Neural progenitor cell (in vitro differentiated cells): ENCODE results near the gene SARM1. TPM values are rescaled to one million over a fixed set of nuclear protein-coding genes. Genes with fewer than 3 reads are reported as not detected.

Experiments used
- DNase-seq: peaks from one replicate; pipeline ENCODE4 v3.0.0-alpha.2; 2016; ENCODE audit warnings: low spot score
- H2AFZ ChIP-seq: fragments of 200-600 bp; sonication (generic); replicated peaks from 2 replicates; pipeline ENCODE4 v1.6.1; 2016; ENCODE audit warnings: antibody characterized with exemption
- H3F3A ChIP-seq: fragments of 200-600 bp; sonication (generic); 2 replicates; pipeline ENCODE4 v1.6.1; 2016; ENCODE audit warnings: antibody characterized with exemption, low read depth
- H3K27ac ChIP-seq: fragments of 200-600 bp; sonication (generic); 2 replicates; pipeline ENCODE4 v1.5.1; 2016; ENCODE audit warnings: mild to moderate bottlenecking
- H3K27me3 ChIP-seq: fragments of 200-600 bp; sonication (generic); 2 replicates; pipeline ENCODE4 v1.6.1; 2016; ENCODE audit warnings: mild to moderate bottlenecking, moderate library complexity
- H3K36me3 ChIP-seq: fragments of 200-600 bp; sonication (generic); 2 replicates; pipeline ENCODE4 v1.5.1; 2016
- H3K4me1 ChIP-seq: fragments of 200-600 bp; sonication (generic); 2 replicates; pipeline ENCODE4 v1.6.1; 2016; ENCODE audit warnings: mixed run types
- H3K4me2 ChIP-seq: fragments of 200-600 bp; sonication (generic); 2 replicates; pipeline ENCODE4 v1.6.1; 2016
- H3K4me3 ChIP-seq: fragments of 200-600 bp; sonication (generic); 2 replicates; pipeline ENCODE4 v1.5.1; 2016
- H3K79me2 ChIP-seq: fragments of 200-600 bp; sonication (generic); 2 replicates; pipeline ENCODE4 v1.6.1; 2016; ENCODE audit warnings: low read depth
- H3K9ac ChIP-seq: fragments of 200-600 bp; sonication (generic); 2 replicates; pipeline ENCODE4 v1.6.1; 2016
- H3K9me3 ChIP-seq: fragments of 200-600 bp; sonication (generic); 2 replicates; pipeline ENCODE4 v1.5.1; 2016; ENCODE audit warnings: low read depth
- H4K20me1 ChIP-seq: fragments of 200-600 bp; sonication (generic); 2 replicates; pipeline ENCODE4 v1.6.1; 2016; ENCODE audit warnings: low read depth
- H3K27ac Mint-ChIP-seq: 3 replicates; pipeline ENCODE4 v1.8.0; 2021; ENCODE audit warnings: mixed read lengths
- H3K27me3 Mint-ChIP-seq: 2 replicates; pipeline ENCODE4 v1.8.0; 2022; ENCODE audit warnings: low read depth, mild to moderate bottlenecking, inconsistent platforms, moderate library complexity, mixed read lengths; ENCODE audit not compliant: insufficient read depth
- H3K36me3 Mint-ChIP-seq: 3 replicates; pipeline ENCODE4 v1.8.0; 2021; ENCODE audit warnings: mixed read lengths
- H3K4me1 Mint-ChIP-seq: 3 replicates; pipeline ENCODE4 v1.8.0; 2021; ENCODE audit warnings: mixed read lengths
- H3K4me3 Mint-ChIP-seq: 3 replicates; pipeline ENCODE4 v1.8.0; 2021; ENCODE audit warnings: mild to moderate bottlenecking, moderate library complexity, mixed read lengths
- H3K9me3 Mint-ChIP-seq: 3 replicates; pipeline ENCODE4 v1.8.0; 2020; ENCODE audit warnings: mixed read lengths
- EZH2 ChIP-seq: fragments of 200-600 bp; sonication (generic); IDR thresholded peaks from 2 replicates; pipeline ENCODE4 v1.6.1; 2017; ENCODE audit warnings: antibody characterized with exemption, mild to moderate bottlenecking, moderate library complexity
- EZH2phosphoT487 ChIP-seq: fragments of 200-600 bp; sonication (generic); IDR thresholded peaks from 2 replicates; pipeline ENCODE4 v1.6.1; 2017; ENCODE audit warnings: antibody characterized with exemption
- total RNA-seq: library from RNA; depleted of rRNA; stranded (reverse); fragments of >200 nt; gene quantifications from 2 replicates; pipeline ENCODE4 v1.2.3, GENCODE V29; 2015; ENCODE audit warnings: low replicate concordance
- TF ChIP-seq, protein P1 (sequence below): fragments of 200-600 bp; sonication (generic); IDR thresholded peaks from 2 replicates; pipeline ENCODE4 v1.5.1; 2017; ENCODE audit warnings: antibody characterized with exemption, mild to moderate bottlenecking

The SARM1 gene
- total RNA-seq, 1 donor from 2014 or later: 3.1 TPM

DNA sequence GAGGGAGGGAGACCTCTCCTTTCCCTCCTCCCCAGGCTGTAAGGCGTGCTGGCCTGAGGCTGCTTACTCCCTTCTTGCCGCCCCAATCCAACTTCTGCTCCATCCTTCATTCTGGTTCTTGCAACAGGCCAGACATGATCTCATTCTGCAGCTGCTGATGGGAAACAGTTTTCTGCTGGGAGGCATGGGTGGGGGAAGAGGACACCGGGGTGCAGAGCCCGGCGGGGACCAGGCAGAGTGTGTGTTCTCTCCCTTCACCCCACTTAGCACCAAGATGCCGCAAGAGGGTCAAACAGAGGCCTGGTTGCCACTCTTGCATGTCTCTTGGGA is 1.4 kb downstream of the SARM1 start:
- Mint-ChIP-seq H3K27me3 (peaks cover 7% of the 10 kb centered on the region), H3K4me3 (peak overlapping the region; percentile 88), H3K4me1 (peaks cover 32% of the 10 kb centered on the region), H3K9me3 (no peaks in the 10 kb centered on the region), H3K27ac (no peak overlapping the region), H3K36me3 (peaks cover 8% of the 10 kb centered on the region)
- peak overlapping the region; percentile 96 for H3K4me2 ChIP-seq
- no peaks in the 10 kb centered on the region for H3K79me2 ChIP-seq
- TF ChIP-seq EZH2phosphoT487: no peak
- no peak for TF ChIP-seq EZH2
- TF ChIP-seq, protein P1, sequence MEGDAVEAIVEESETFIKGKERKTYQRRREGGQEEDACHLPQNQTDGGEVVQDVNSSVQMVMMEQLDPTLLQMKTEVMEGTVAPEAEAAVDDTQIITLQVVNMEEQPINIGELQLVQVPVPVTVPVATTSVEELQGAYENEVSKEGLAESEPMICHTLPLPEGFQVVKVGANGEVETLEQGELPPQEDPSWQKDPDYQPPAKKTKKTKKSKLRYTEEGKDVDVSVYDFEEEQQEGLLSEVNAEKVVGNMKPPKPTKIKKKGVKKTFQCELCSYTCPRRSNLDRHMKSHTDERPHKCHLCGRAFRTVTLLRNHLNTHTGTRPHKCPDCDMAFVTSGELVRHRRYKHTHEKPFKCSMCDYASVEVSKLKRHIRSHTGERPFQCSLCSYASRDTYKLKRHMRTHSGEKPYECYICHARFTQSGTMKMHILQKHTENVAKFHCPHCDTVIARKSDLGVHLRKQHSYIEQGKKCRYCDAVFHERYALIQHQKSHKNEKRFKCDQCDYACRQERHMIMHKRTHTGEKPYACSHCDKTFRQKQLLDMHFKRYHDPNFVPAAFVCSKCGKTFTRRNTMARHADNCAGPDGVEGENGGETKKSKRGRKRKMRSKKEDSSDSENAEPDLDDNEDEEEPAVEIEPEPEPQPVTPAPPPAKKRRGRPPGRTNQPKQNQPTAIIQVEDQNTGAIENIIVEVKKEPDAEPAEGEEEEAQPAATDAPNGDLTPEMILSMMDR: no peak
- H3K27me3 ChIP-seq: peaks cover 40% of the 10 kb centered on the region
- H3K4me3 ChIP-seq: peak overlapping the region; percentile 66
- peaks cover 37% of the 10 kb centered on the region for H4K20me1 ChIP-seq
- H2AFZ ChIP-seq: no peak overlapping the region
- H3K4me1 ChIP-seq: peaks cover 13% of the 10 kb centered on the region
- no peaks in the 10 kb centered on the region for H3K9me3 ChIP-seq
- H3K9ac ChIP-seq: no peak overlapping the region
- no peaks in the 10 kb centered on the region for H3K36me3 ChIP-seq
- no peak overlapping the region for H3K27ac ChIP-seq
- DNase-seq: no peak
- peaks cover 39% of the 10 kb centered on the region for H3F3A ChIP-seq

DNA sequence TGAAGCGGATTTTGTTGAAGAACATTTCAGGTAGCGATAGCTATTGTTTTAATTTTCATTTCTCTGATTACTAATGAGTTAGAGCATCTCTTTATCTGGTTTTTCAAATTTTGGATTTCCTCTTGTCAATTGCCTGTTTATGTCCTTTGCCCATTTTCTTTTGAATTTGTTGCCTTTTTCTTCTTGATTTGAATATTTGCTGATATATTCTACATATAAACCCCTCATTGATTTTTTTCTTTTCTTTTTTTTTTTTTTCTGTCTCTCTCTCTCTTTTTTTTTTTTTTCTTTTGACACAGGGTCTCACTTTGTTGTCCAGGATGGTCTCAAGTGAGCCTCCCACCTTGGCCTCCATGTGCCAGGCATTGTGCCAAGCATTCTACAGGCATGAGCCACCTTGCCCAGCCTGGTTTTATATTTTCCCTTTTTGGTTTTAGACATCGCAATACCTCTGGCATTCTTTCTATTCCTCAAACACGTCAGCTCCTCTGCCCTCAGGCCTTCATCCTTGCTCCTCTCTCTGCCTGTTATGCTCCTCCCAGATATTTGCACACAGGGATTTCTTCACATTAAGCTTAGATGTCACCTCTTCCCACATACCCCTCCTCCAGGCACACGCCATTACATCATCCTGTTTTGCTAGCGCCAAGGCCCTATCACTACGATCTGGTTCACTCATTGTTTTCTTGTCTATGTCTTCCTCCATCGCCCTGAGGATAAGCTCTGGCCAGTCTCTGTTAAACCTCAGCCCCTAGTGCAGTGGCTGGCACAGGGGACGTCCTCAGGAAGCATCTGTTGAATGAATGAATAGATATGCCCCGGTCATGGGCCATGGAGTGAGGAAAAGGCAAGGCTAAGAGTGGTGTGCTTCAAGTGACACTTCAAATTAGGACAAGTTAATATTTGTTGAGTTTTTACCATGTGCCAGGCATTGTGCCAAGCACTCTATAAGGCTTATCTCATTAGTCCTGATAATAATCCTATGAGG is 8.6 kb downstream of the SARM1 start:
- Histone ChIP-seq H3K4me3 (no peak overlapping the region), H3K79me2 (no peaks in the 10 kb centered on the region), H3F3A (peaks cover 12% of the 10 kb centered on the region), H3K4me2 (no peak overlapping the region), H3K27me3 (peaks cover 75% of the 10 kb centered on the region), H3K9me3 (no peaks in the 10 kb centered on the region), H3K9ac (no peak overlapping the region), H3K27ac (no peak overlapping the region), H2AFZ (no peak overlapping the region), H3K4me1 (no peaks in the 10 kb centered on the region), H3K36me3 (no peaks in the 10 kb centered on the region), H4K20me1 (peaks cover 47% of the 10 kb centered on the region)
- no peak overlapping the region for H3K4me3 Mint-ChIP-seq
- peaks cover 4% of the 10 kb centered on the region for H3K27me3 Mint-ChIP-seq
- no peaks in the 10 kb centered on the region for H3K4me1 Mint-ChIP-seq
- no peak for TF ChIP-seq EZH2phosphoT487
- no peak for TF ChIP-seq EZH2
- peaks cover 11% of the 10 kb centered on the region for H3K36me3 Mint-ChIP-seq
- DNase-seq: no peak
- no peaks in the 10 kb centered on the region for H3K9me3 Mint-ChIP-seq
- no peak overlapping the region for H3K27ac Mint-ChIP-seq

DNA sequence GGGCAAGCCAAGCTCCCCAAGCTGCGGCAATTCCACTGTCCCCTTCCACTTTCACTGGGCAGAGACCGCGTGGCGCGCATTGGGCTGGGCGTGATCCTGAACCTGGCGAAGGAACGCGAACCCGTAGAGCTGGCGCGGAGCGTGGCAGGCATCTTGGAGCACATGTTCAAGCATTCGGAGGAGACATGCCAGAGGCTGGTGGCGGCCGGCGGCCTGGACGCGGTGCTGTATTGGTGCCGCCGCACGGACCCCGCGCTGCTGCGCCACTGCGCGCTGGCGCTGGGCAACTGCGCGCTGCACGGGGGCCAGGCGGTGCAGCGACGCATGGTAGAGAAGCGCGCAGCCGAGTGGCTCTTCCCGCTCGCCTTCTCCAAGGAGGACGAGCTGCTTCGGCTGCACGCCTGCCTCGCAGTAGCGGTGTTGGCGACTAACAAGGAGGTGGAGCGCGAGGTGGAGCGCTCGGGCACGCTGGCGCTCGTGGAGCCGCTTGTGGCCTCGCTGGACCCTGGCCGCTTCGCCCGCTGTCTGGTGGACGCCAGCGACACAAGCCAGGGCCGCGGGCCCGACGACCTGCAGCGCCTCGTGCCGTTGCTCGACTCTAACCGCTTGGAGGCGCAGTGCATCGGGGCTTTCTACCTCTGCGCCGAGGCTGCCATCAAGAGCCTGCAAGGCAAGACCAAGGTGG is 9.8 kb downstream of the SARM1 start:
- Histone ChIP-seq H3K4me1 (no peaks in the 10 kb centered on the region), H3K79me2 (no peaks in the 10 kb centered on the region), H3K9me3 (no peaks in the 10 kb centered on the region), H3K4me2 (peak overlapping the region; percentile 76), H2AFZ (peak overlapping the region; percentile 75), H3K36me3 (no peaks in the 10 kb centered on the region), H3K27ac (no peak overlapping the region), H3K9ac (no peak overlapping the region), H4K20me1 (peaks cover 55% of the 10 kb centered on the region), H3K27me3 (peaks cover 80% of the 10 kb centered on the region), H3F3A (peaks cover 12% of the 10 kb centered on the region), H3K4me3 (peak overlapping the region; percentile 34)
- Mint-ChIP-seq H3K27me3 (peaks cover 4% of the 10 kb centered on the region), H3K36me3 (peaks cover 11% of the 10 kb centered on the region), H3K27ac (no peak overlapping the region), H3K4me1 (no peaks in the 10 kb centered on the region), H3K4me3 (no peak overlapping the region), H3K9me3 (no peaks in the 10 kb centered on the region)
- TF ChIP-seq EZH2phosphoT487 (peak; percentile 80), EZH2 (peak; percentile 69)
- TF ChIP-seq, protein P1: peak; percentile 71
- DNase-seq: peak; percentile 89
